IMR-90 (cell line): ENCODE results near the gene NTM. TPM values are rescaled to one million over a fixed set of nuclear protein-coding genes. Genes with fewer than 3 reads are reported as not detected.

Experiments
- ATAC-seq: fragments of 200-7000 bp; cut with Tn5 transposase; 2 replicates; pipeline ENCODE4 v1.9.1; 2020; ENCODE audit warnings: low read depth, mild to moderate bottlenecking, moderate library complexity
- BruUV-seq: library from RNA; stranded (reverse); fragments of 400-500 nt; replicated peaks from 2 replicates; lab custom pipeline; 2021; lab: Mats Ljungman, UMichigan
- CTCF ChIA-PET: fragments of 300-600 bp; formaldehyde crosslinking; extraction: SDS; loops from one replicate; lab custom pipeline; 2021; ENCODE audit warnings: antibody characterized with exemption; lab: Yijun Ruan, JAX
- POLR2A ChIA-PET: fragments of 300-600 bp; sonication (Branson Sonifier 250); formaldehyde crosslinking; loops from one replicate; lab custom pipeline; 2022; ENCODE audit warnings: antibody characterized with exemption; ENCODE audit not compliant: unreplicated experiment; lab: Charles Lee
- DNase-seq: peaks from one replicate; pipeline ENCODE4 v3.0.0; 2013
- H2AFZ ChIP-seq: replicated peaks from 2 replicates; pipeline ENCODE3; 2013; ENCODE audit warnings: low read length, mild to moderate bottlenecking; ENCODE audit not compliant: poor library complexity
- H2AK5ac ChIP-seq: 2 replicates; pipeline ENCODE4 v1.6.1; 2013; ENCODE audit warnings: low read depth, low read length, inconsistent platforms
- H2AK9ac ChIP-seq: replicated peaks from 2 replicates; pipeline ENCODE3; 2013; ENCODE audit warnings: mild to moderate bottlenecking, low read depth, low read length, moderate library complexity; ENCODE audit not compliant: poor library complexity
- H2BK120ac ChIP-seq: 2 replicates; pipeline ENCODE4 v1.6.1; 2013; ENCODE audit warnings: low read depth, low read length, inconsistent platforms
- H2BK15ac ChIP-seq: 3 replicates; pipeline ENCODE4 v1.6.1; 2013; ENCODE audit warnings: low read depth, low read length, inconsistent platforms
- H2BK20ac ChIP-seq: 2 replicates; pipeline ENCODE4 v1.6.1; 2013; ENCODE audit warnings: low read depth, mild to moderate bottlenecking, inconsistent platforms, low read length, moderate library complexity
- H2BK5ac ChIP-seq: 2 replicates; pipeline ENCODE4 v1.6.1; 2013; ENCODE audit warnings: mild to moderate bottlenecking, low read depth, low read length, inconsistent platforms; ENCODE audit not compliant: poor library complexity, severe bottlenecking
- H3K14ac ChIP-seq: replicated peaks from 2 replicates; pipeline ENCODE4 v1.6.1; 2013; ENCODE audit warnings: low read depth, low read length, inconsistent platforms
- H3K18ac ChIP-seq: 2 replicates; pipeline ENCODE4 v1.6.1; 2013; ENCODE audit warnings: low read depth, low read length, control low read depth
- H3K23ac ChIP-seq: 2 replicates; pipeline ENCODE4 v1.6.1; 2013; ENCODE audit warnings: low read depth, low read length, inconsistent platforms
- H3K27ac ChIP-seq: 2 replicates; pipeline ENCODE4 v1.5.1; 2013; ENCODE audit warnings: mild to moderate bottlenecking, control low read depth, low read length; ENCODE audit not compliant: insufficient read depth
- H3K27me3 ChIP-seq: 2 replicates; pipeline ENCODE4 v1.6.1; 2013; ENCODE audit warnings: low read length; ENCODE audit not compliant: control insufficient read depth, insufficient read depth
- H3K36me3 ChIP-seq: 2 replicates; pipeline ENCODE4 v1.6.1; 2013; ENCODE audit warnings: low read length, mixed read lengths; ENCODE audit not compliant: control insufficient read depth, insufficient read depth
- H3K4ac ChIP-seq: 2 replicates; pipeline ENCODE4 v1.6.1; 2013; ENCODE audit warnings: low read depth, low read length, inconsistent platforms
- H3K4me1 ChIP-seq: 2 replicates; pipeline ENCODE4 v1.6.1; 2013; ENCODE audit warnings: low read length, mixed read lengths; ENCODE audit not compliant: control insufficient read depth, insufficient read depth
- H3K4me2 ChIP-seq: 2 replicates; pipeline ENCODE4 v1.6.1; 2013; ENCODE audit warnings: low read depth, mild to moderate bottlenecking, control low read depth, low read length, moderate library complexity
- H3K4me3 ChIP-seq: 2 replicates; pipeline ENCODE4 v1.5.1; 2013; ENCODE audit warnings: low read depth, mild to moderate bottlenecking, control low read depth, low read length, moderate library complexity; ENCODE audit not compliant: insufficient read depth
- H3K56ac ChIP-seq: 2 replicates; pipeline ENCODE4 v1.6.1; 2013; ENCODE audit warnings: low read length, inconsistent platforms; ENCODE audit not compliant: insufficient read depth; ENCODE audit errors: extremely low read depth
- H3K79me1 ChIP-seq, 2 experiments: 2 replicates each; pipeline ENCODE4 v1.6.1; 2013; ENCODE audit warnings: low read length in 2 of 2, inconsistent platforms in 1 of 2, low read depth in 1 of 2
- H3K9ac ChIP-seq: 2 replicates; pipeline ENCODE4 v1.6.1; 2013; ENCODE audit warnings: low read depth, low read length, control low read depth
- H3K9me1 ChIP-seq: 2 replicates; pipeline ENCODE4 v1.6.1; 2013; ENCODE audit warnings: low read length, inconsistent platforms; ENCODE audit not compliant: insufficient read depth
- H3K9me3 ChIP-seq: 2 replicates; pipeline ENCODE4 v1.6.1; 2013; ENCODE audit warnings: low read length; ENCODE audit not compliant: control insufficient read depth, insufficient read depth
- H4K20me1 ChIP-seq: 2 replicates; pipeline ENCODE4 v1.6.1; 2013; ENCODE audit warnings: low read length, inconsistent platforms; ENCODE audit not compliant: insufficient read depth
- H4K5ac ChIP-seq: 2 replicates; pipeline ENCODE4 v1.6.1; 2013; ENCODE audit warnings: mild to moderate bottlenecking, low read depth, low read length, control low read depth
- H4K8ac ChIP-seq, 2 experiments: 2 replicates each; pipeline ENCODE4 v1.6.1; 2013; ENCODE audit warnings: low read depth in 2 of 2, low read length in 2 of 2, control low read depth in 1 of 2, inconsistent platforms in 1 of 2
- H4K91ac ChIP-seq: 2 replicates; pipeline ENCODE4 v1.6.1; 2013; ENCODE audit warnings: low read depth, low read length, inconsistent platforms; ENCODE audit not compliant: insufficient read depth
- CHD1 ChIP-seq: IDR thresholded peaks from 2 replicates; pipeline ENCODE4 v1.6.1; 2012; ENCODE audit warnings: low read depth, low read length, improper control_type of control experiment
- CTCF ChIP-seq: conservative IDR thresholded peaks from 2 replicates; pipeline ENCODE4 v1.5.1; 2012; ENCODE audit warnings: mild to moderate bottlenecking, low read depth, low read length, improper control_type of control experiment
- ELK1 ChIP-seq: fragments of 150-350 bp; IDR thresholded peaks from 2 replicates; pipeline ENCODE4 v1.6.1; 2016; ENCODE audit warnings: low read depth, mild to moderate bottlenecking, low read length, moderate library complexity, borderline replicate concordance
- FOS ChIP-seq: fragments of 150-350 bp; IDR thresholded peaks from 2 replicates; pipeline ENCODE4 v1.6.1; 2016; ENCODE audit warnings: low read depth, low read length
- MAFK ChIP-seq: IDR thresholded peaks from 2 replicates; pipeline ENCODE4 v1.6.1; 2012; ENCODE audit warnings: low read depth, low read length, improper control_type of control experiment
- MAZ ChIP-seq: IDR thresholded peaks from 2 replicates; pipeline ENCODE4 v1.6.1; 2012; ENCODE audit warnings: low read depth, mild to moderate bottlenecking, low read length, improper control_type of control experiment, moderate library complexity, borderline replicate concordance
- NFE2L2 ChIP-seq: fragments of 150-350 bp; IDR thresholded peaks from 2 replicates; pipeline ENCODE4 v1.6.1; 2016; ENCODE audit warnings: low read depth, mild to moderate bottlenecking, low read length
- POLR2A ChIP-seq: IDR thresholded peaks from 2 replicates; pipeline ENCODE4 v1.6.1; 2012; ENCODE audit warnings: mild to moderate bottlenecking, low read depth, low read length
- RAD21 ChIP-seq: IDR thresholded peaks from 2 replicates; pipeline ENCODE4 v1.6.1; 2012; ENCODE audit warnings: low read length, improper control_type of control experiment
- RFX5 ChIP-seq: IDR thresholded peaks from 2 replicates; pipeline ENCODE4 v1.8.0; 2012; ENCODE audit warnings: low read depth, mild to moderate bottlenecking, low read length, moderate library complexity
- WGBS, 2 experiments: methylation state at CpG; one replicate each; pipeline versions ENCODE4 v1.1.5 to v1.1.7; 2013; ENCODE audit warnings: missing lambda C conversion rate in 2 of 2; ENCODE audit not compliant: insufficient read length in 1 of 2; ENCODE audit errors: extremely low coverage in 2 of 2; 5-methylcytosine and 5-hydroxymethylcytosine counted together
- dilution Hi-C: fragments of 300-500 bp; cut with HindIII; formaldehyde crosslinking; loops from one replicate; pipeline ENCODE4 v1.14.3; 2018; ENCODE audit warnings: low sequenced_read_pairs; ENCODE audit not compliant: unreplicated experiment
- in situ Hi-C: fragments of 300-500 bp; cut with MboI; formaldehyde crosslinking; loops from 3 replicates; pipeline ENCODE4 v1.14.3; 2019; ENCODE audit warnings: low sequenced_read_pairs, inconsistent platforms, mixed read lengths
- intact Hi-C: fragments of 100-400 bp; cut with micrococcal nuclease; formaldehyde crosslinking; loops from 2 replicates; pipeline ENCODE4 v1.10.0; 2022
- polyA plus RNA-seq, 3 experiments: library from polyadenylated mRNA; depleted of rRNA; stranded (reverse); fragments of >200 nt; gene quantifications; 2 replicates each; pipeline ENCODE4 v1.2.3, GENCODE V29; 2012; ENCODE audit warnings: low replicate concordance in 1 of 3
- total RNA-seq: library from RNA; depleted of rRNA; stranded (reverse); fragments of >200 nt; gene quantifications from 2 replicates; pipeline ENCODE4 v1.2.3, GENCODE V29; 2012

NTM gene
- total and polyA plus RNA-seq, 2 of the 4 experiments (the other 2 are of a cell fraction): 19.5 to 25.5 TPM

GRCh38 chr11:131906963-131907362 lies 536.5 kb downstream of the NTM start:
- no peaks in the 10 kb centered on the region for H3K9me3 ChIP-seq
- TF ChIP-seq POLR2A (no peak), RAD21 (no peak), MAZ (no peak), CHD1 (no peak), NFE2L2 (no peak), FOS (no peak), MAFK (no peak), RFX5 (no peak), CTCF (no peak), ELK1 (no peak)
- POLR2A ChIA-PET: no interaction called here

More at GRCh38 chr11:131906963-131907362, 536.5 kb downstream of the NTM start:
- Histone ChIP-seq H4K20me1 (no peaks in the 10 kb centered on the region), H2BK20ac (no peak overlapping the region), H2AK9ac (no peak overlapping the region), H3K27ac (no peak overlapping the region), H3K4me2 (no peak overlapping the region), H2AFZ (no peak overlapping the region), H2BK15ac (no peak overlapping the region), H3K4me1 (peaks cover 3% of the 10 kb centered on the region), H4K5ac (no peak overlapping the region), H3K23ac (no peak overlapping the region), H4K91ac (no peak overlapping the region; the same call in 1 of the 2 replicates), H3K56ac (no peak overlapping the region), H3K4ac (peak overlapping the region; percentile 25; the same call in 1 of the 2 replicates), H3K18ac (no peak overlapping the region), H3K36me3 (no peaks in the 10 kb centered on the region), H3K14ac (peak overlapping the region; percentile 46; the same call in 1 of the 2 replicates), H3K9ac (no peak overlapping the region), H3K27me3 (no peaks in the 10 kb centered on the region), H2BK5ac (no peak overlapping the region), H3K9me1 (0 out of 2 replicates have a peak, but pooled peaks cover 4% of the 10 kb centered on the region), H3K4me3 (no peak overlapping the region), H3K79me1 (peaks cover 21 to 37% of the 10 kb centered on the region in 2 experiments), H2AK5ac (0 out of 2 replicates have a peak overlapping the region, but pooled peaks have one; percentile 21), H2BK120ac (peak overlapping the region; percentile 19; the same call in 1 of the 2 replicates), H4K8ac (no peak overlapping the region)
- in situ Hi-C loops: no loop called here
- no peak for ATAC-seq
- CTCF ChIA-PET: interaction anchor here (0.9 kb wide), 1 partner anchor 155 kb away, joined by 3 read pairs; no protein-coding TSS in a partner anchor
- BruUV-seq: no TSS peak
- WGBS, 2 experiments: no CpG with 5 or more reads among the region's 4 CpGs
- dilution Hi-C loops: no loop called here
- intact Hi-C loops: no loop called here
- DNase-seq: no peak
